ENCODE results near the gene DIPK2A.

DIPK2A gene

GRCh38 chr3:143971359-143972154 is at the start of gene DIPK2A:
Gene DIPK2A, plus strand, starts transcription at chr3:143971823. Its CDS starts 510 bp downstream, at chr3:143972333.
- DNase-seq (ENCODE audit: low read depth in 3 of 3), result peak; percentile 86 to 94 (median 90)

GRCh38 chr3:143924522-143925285 is 46.9 kb upstream of the DIPK2A start:
- no peak for DNase-seq (ENCODE audit: low read depth in 3 of 3)

- no peak for DNase-seq (ENCODE audit: low read depth in 3 of 3)
These were observed 43.6 kb upstream of the DIPK2A start for GRCh38 chr3:143928056-143928455.

GRCh38 chr3:143928541-143929255 is 42.9 kb upstream of the DIPK2A start:
- DNase-seq (ENCODE audit: low read depth in 3 of 3), result no peak

GRCh38 chr3:143934791-143935190 is 36.8 kb upstream of the DIPK2A start:
- no peak for DNase-seq (ENCODE audit: low read depth in 3 of 3)

- no peak for DNase-seq (ENCODE audit: low read depth in 3 of 3)
These were observed 35.9 kb upstream of the DIPK2A start for GRCh38 chr3:143935678-143936077.

- no peak for DNase-seq (ENCODE audit: low read depth in 3 of 3)
These were observed 20.8 kb upstream of the DIPK2A start for GRCh38 chr3:143950810-143951209.

GRCh38 chr3:143951351-143951971 is 20.2 kb upstream of the DIPK2A start:
- peak in 2 of 3 experiments; percentile 9 to 26 for DNase-seq (ENCODE audit: low read depth in 3 of 3)

GRCh38 chr3:143952569-143953072 is 19.0 kb upstream of the DIPK2A start:
- no peak for DNase-seq (ENCODE audit: low read depth in 3 of 3)

GRCh38 chr3:143955113-143955512 is 16.5 kb upstream of the DIPK2A start:
- no peak for DNase-seq (ENCODE audit: low read depth in 3 of 3)

GRCh38 chr3:143956838-143957237 is 14.8 kb upstream of the DIPK2A start:
- no peak for DNase-seq (ENCODE audit: low read depth in 3 of 3)

- DNase-seq (ENCODE audit: low read depth in 3 of 3), result no peak
These were observed 14.2 kb upstream of the DIPK2A start for GRCh38 chr3:143957453-143957852.

- no peak for DNase-seq (ENCODE audit: low read depth in 3 of 3)
These were observed 12.7 kb upstream of the DIPK2A start for GRCh38 chr3:143958966-143959365.

GRCh38 chr3:143961342-143961741 is 10.3 kb upstream of the DIPK2A start:
- DNase-seq (ENCODE audit: low read depth in 3 of 3), result no peak

GRCh38 chr3:143963946-143964345 is 7.7 kb upstream of the DIPK2A start:
- DNase-seq (ENCODE audit: low read depth in 3 of 3), result no peak

GRCh38 chr3:143970773-143971358 is 757 bp upstream of the DIPK2A start:
- peak in 2 of 3 experiments; percentile 22 to 42 for DNase-seq (ENCODE audit: low read depth in 3 of 3)

- no peak for DNase-seq (ENCODE audit: low read depth in 3 of 3)
These were observed 507 bp downstream of the DIPK2A start for GRCh38 chr3:143972155-143972504.

- DNase-seq (ENCODE audit: low read depth in 3 of 3), result peak in 1 of 3 experiments; percentile 55
These were observed 1.1 kb downstream of the DIPK2A start for GRCh38 chr3:143972505-143973258.

GRCh38 chr3:143973259-143974021 is 1.8 kb downstream of the DIPK2A start:
- DNase-seq (ENCODE audit: low read depth in 3 of 3), result peak in 2 of 3 experiments; percentile 40 to 54
